Activated CD4-positive, alpha-beta memory T cell treated with anti-CD3 and anti-CD28 coated beads for 36 hours (primary cell): ENCODE results near the gene SYNM. TPM values are rescaled to one million over a fixed set of nuclear protein-coding genes. Genes with fewer than 3 reads are reported as not detected.
A peak's percentile ranks its signal among the peaks of the same experiment; 100 is the strongest.
"Not testable (repeated sequence)": the region's sequence is repeated elsewhere in the genome, so short reads cannot be mapped to it uniquely, and the experiment has no call there.

Source experiments
- CTCF ChIA-PET: fragments of 350-600 bp; sonication (Branson Sonifier 250); formaldehyde crosslinking; loops from one replicate; lab custom pipeline; 2021; ENCODE audit warnings: antibody characterized with exemption, inconsistent platforms; lab: Charles Lee
- POLR2A ChIA-PET: fragments of 350-600 bp; sonication (Branson Sonifier 250); formaldehyde crosslinking; loops from one replicate; lab custom pipeline; 2021; ENCODE audit warnings: antibody characterized with exemption; lab: Charles Lee
- DNase-seq: peaks from one replicate; pipeline ENCODE4 v3.0.0-alpha.2; 2020
- H3K27ac Mint-ChIP-seq: one replicate; pipeline ENCODE4 v1.8.0; 2021; ENCODE audit warnings: mixed read lengths
- H3K27me3 Mint-ChIP-seq: one replicate; pipeline ENCODE4 v1.8.0; 2021; ENCODE audit warnings: mixed read lengths
- H3K36me3 Mint-ChIP-seq: one replicate; pipeline ENCODE4 v1.8.0; 2021; ENCODE audit warnings: mixed read lengths
- H3K4me1 Mint-ChIP-seq: one replicate; pipeline ENCODE4 v1.8.0; 2021; ENCODE audit warnings: low read depth, mixed read lengths
- H3K4me3 Mint-ChIP-seq: one replicate; pipeline ENCODE4 v1.8.0; 2021; ENCODE audit warnings: mild to moderate bottlenecking, mixed read lengths
- H3K9me3 Mint-ChIP-seq: one replicate; pipeline ENCODE4 v1.8.0; 2021; ENCODE audit warnings: mixed read lengths
- intact Hi-C: fragments of 100-400 bp; cut with micrococcal nuclease; formaldehyde crosslinking; loops from one replicate; pipeline ENCODE4 v1.15.1; 2023
- total RNA-seq, 2 experiments: library from RNA; stranded (reverse); gene quantifications; one replicate each; pipeline ENCODE4 v1.2.3, GENCODE V29; 2021

Gene SYNM, protein sequence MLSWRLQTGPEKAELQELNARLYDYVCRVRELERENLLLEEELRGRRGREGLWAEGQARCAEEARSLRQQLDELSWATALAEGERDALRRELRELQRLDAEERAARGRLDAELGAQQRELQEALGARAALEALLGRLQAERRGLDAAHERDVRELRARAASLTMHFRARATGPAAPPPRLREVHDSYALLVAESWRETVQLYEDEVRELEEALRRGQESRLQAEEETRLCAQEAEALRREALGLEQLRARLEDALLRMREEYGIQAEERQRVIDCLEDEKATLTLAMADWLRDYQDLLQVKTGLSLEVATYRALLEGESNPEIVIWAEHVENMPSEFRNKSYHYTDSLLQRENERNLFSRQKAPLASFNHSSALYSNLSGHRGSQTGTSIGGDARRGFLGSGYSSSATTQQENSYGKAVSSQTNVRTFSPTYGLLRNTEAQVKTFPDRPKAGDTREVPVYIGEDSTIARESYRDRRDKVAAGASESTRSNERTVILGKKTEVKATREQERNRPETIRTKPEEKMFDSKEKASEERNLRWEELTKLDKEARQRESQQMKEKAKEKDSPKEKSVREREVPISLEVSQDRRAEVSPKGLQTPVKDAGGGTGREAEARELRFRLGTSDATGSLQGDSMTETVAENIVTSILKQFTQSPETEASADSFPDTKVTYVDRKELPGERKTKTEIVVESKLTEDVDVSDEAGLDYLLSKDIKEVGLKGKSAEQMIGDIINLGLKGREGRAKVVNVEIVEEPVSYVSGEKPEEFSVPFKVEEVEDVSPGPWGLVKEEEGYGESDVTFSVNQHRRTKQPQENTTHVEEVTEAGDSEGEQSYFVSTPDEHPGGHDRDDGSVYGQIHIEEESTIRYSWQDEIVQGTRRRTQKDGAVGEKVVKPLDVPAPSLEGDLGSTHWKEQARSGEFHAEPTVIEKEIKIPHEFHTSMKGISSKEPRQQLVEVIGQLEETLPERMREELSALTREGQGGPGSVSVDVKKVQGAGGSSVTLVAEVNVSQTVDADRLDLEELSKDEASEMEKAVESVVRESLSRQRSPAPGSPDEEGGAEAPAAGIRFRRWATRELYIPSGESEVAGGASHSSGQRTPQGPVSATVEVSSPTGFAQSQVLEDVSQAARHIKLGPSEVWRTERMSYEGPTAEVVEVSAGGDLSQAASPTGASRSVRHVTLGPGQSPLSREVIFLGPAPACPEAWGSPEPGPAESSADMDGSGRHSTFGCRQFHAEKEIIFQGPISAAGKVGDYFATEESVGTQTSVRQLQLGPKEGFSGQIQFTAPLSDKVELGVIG (N-terminal part only)
- total RNA-seq: 1 to 10 TPM; 2.6 to 2.7 TPM

- H3K36me3 Mint-ChIP-seq: no peaks in the 10 kb centered on the region
- peak within 1 kb of the TSS; percentile 62 for H3K4me3 Mint-ChIP-seq
- ChIA-PET CTCF (interaction anchor here (0.5 to 2.2 kb wide), 22 partner anchors 9 to 628 kb away, joined by 3 to 14 read pairs (median 4); partner anchors contain the start of genes LRRC28 and LYSMD4), POLR2A (no interaction called here)
- H3K4me1 Mint-ChIP-seq: peaks cover 10% of the 10 kb centered on the region
- no peaks in the 10 kb centered on the region for H3K9me3 Mint-ChIP-seq
- peaks cover 35% of the 10 kb centered on the region for H3K27me3 Mint-ChIP-seq
- H3K27ac Mint-ChIP-seq: no peak within 1 kb of the TSS
- DNase-seq: peak; percentile 60
- intact Hi-C loops: loop anchor here (1.0 to 10.0 kb wide), 4 partner anchors 108 to 650 kb away; partner anchors contain the start of gene LRRC28
These were observed at the start of gene SYNM for GRCh38 chr15:99104788-99105513. TSS of gene SYNM (plus strand) at chr15:99105080. CDS start at chr15:99105200, 120 bp downstream.

GRCh38 chr15:99055555-99056134, 49.2 kb upstream of the SYNM start:
- no peaks in the 10 kb centered on the region for H3K9me3 Mint-ChIP-seq
- ChIA-PET CTCF (interaction anchor here (0.6 kb wide), 1 partner anchor 380 kb away, joined by 3 read pairs; no protein-coding TSS in a partner anchor), POLR2A (no interaction called here)
- peaks cover 24% of the 10 kb centered on the region for H3K27me3 Mint-ChIP-seq
- peaks cover 8% of the 10 kb centered on the region for H3K4me1 Mint-ChIP-seq
- H3K4me3 Mint-ChIP-seq: no peak overlapping the region
- H3K36me3 Mint-ChIP-seq: no peaks in the 10 kb centered on the region
- no peak overlapping the region for H3K27ac Mint-ChIP-seq
- no peak for DNase-seq
- intact Hi-C loops: loop anchor here (5.0 to 10.0 kb wide), 3 partner anchors 151 to 408 kb away; partner anchors contain the start of gene IGF1R

DNA sequence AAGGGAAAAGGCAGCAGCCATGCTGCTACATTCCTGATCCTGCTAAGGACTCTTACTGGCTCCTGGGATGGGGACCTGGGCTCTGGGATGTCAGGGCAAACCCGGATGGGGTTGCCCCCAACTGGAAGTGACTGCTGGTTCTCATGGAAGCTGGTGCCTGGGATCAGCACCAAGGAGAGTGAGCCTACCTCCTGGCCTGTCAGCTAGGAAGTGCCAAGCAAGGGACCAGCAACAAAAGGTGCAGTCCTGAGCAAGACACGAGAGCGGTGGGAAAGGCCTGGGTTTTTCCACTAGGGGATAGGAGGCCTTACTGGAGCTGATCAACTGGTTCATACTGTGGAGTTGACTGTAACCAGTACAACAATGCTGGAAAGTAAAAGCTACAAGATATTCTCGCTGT, 47.9 kb upstream of the SYNM start:
- intact Hi-C loops: loop anchor here (5.0 to 10.0 kb wide), 3 partner anchors 152 to 410 kb away; partner anchors contain the start of gene IGF1R
- Mint-ChIP-seq H3K4me1 (peaks cover 8% of the 10 kb centered on the region), H3K36me3 (no peaks in the 10 kb centered on the region), H3K4me3 (no peak overlapping the region), H3K27ac (no peak overlapping the region), H3K27me3 (peaks cover 35% of the 10 kb centered on the region), H3K9me3 (no peaks in the 10 kb centered on the region)
- ChIA-PET POLR2A (no interaction called here), CTCF (interaction anchor here (0.9 to 1.8 kb wide), 4 partner anchors 19 to 537 kb away, joined by 3 to 5 read pairs (median 4); no protein-coding TSS in a partner anchor)
- no peak for DNase-seq

- peaks cover 4% of the 10 kb centered on the region for H3K4me1 Mint-ChIP-seq
- H3K9me3 Mint-ChIP-seq: no peaks in the 10 kb centered on the region
- no peaks in the 10 kb centered on the region for H3K36me3 Mint-ChIP-seq
These were observed 47.0 kb upstream of the SYNM start for GRCh38 chr15:99057697-99058420.

DNA sequence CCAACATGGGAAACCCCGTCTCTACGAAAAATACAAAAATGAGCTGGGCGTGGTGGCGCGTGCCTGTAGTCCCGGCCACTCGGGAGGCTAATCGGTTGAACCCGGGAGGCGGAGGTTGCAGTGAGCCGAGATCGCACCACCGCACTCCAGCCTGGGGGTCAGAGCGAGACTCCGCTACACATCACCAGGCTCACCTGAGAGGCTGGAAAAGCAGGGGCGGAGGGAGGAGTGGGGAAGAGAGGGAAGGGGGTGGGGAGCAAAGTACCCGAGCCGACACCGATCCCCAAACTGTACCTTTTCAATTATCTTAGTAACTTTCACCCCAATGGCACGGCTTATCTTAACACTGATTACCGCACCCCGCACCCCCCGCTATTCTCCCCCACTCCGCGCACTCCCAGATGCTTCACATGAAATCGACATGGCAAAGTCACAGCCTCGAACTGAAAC, 46.4 kb upstream of the SYNM start:
- POLR2A ChIA-PET: no interaction called here
- intact Hi-C loops: loop anchor here (2.0 to 10.0 kb wide), 4 partner anchors 106 to 411 kb away; partner anchors contain the start of gene IGF1R
- Mint-ChIP-seq H3K4me1 (peaks cover 4% of the 10 kb centered on the region), H3K36me3 (no peaks in the 10 kb centered on the region), H3K9me3 (no peaks in the 10 kb centered on the region), H3K27me3 (peaks cover 35% of the 10 kb centered on the region), H3K4me3 (peak overlapping the region; percentile 35), H3K27ac (no peak overlapping the region)
- CTCF ChIA-PET: interaction anchor here (0.6 to 4.9 kb wide), 13 partner anchors 11 to 1831 kb away, joined by 3 to 34 read pairs (median 5); partner anchors contain the start of gene SYNM
- DNase-seq: no peak

More at GRCh38 chr15:99057697-99058420, 47.0 kb upstream of the SYNM start:
- POLR2A ChIA-PET: no interaction called here
- Mint-ChIP-seq H3K4me3 (peak overlapping the region; percentile 31), H3K27me3 (peaks cover 35% of the 10 kb centered on the region), H3K27ac (no peak overlapping the region)
- CTCF ChIA-PET: interaction anchor here (0.9 to 4.9 kb wide), 9 partner anchors 16 to 539 kb away, joined by 3 to 34 read pairs (median 5); no protein-coding TSS in a partner anchor
- DNase-seq: no peak
- intact Hi-C loops: loop anchor here (2.0 to 10.0 kb wide), 4 partner anchors 105 to 411 kb away; partner anchors contain the start of gene IGF1R

DNA sequence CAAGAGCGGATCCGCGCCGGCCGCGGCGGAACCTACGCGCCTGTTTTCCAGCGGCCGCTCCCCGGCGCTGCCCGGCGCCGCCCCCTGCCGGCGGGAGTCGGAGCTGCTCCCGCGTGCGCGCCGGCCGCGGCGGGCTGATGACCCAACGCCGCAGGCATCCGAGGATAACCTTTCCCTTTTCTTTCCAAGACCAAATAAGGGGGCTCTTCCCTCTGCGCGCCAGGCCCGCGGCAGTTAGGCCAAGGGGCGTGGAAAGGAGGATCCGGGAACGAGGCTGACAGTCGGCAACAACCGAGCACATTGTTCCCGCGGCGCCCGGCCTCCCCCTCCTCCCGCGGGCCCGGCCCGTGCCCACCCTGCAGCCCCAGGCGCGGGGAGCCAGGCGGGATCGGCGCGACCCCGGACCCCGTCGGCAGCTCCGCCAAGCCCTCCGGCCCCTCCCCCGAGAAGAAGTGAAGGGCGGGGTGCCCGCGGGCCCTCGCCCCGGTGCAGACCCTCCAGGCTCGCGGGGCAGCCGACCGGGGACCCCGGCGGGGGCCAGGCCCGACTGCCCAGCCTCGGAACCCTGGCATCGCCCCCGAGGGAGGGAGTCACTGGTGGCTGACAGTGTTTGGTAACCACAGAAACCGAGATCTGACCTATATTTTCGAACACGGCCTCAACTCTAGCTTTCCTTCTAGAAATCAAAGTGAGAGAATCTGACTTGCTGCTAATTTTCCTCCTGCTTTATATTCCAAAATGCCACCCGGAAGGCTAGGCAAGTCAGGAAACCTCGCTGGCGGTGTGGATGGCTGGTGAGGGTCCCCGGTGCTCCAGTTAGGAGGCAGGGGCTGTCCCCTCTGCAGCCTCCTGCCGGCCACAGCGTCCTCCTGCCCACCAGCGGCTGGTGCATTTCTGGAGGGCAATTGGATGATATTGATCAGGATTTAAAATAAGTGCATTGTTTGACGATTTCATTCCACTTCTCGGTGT, 45.6 kb upstream of the SYNM start:
- H3K36me3 Mint-ChIP-seq: no peaks in the 10 kb centered on the region
- CTCF ChIA-PET: interaction anchor here (0.6 to 4.9 kb wide), 16 partner anchors 10 to 1830 kb away, joined by 3 to 34 read pairs (median 4); partner anchors contain the start of gene SYNM
- peak; percentile 54 for DNase-seq
- peak overlapping the region; percentile 49 for H3K4me3 Mint-ChIP-seq
- H3K9me3 Mint-ChIP-seq: no peaks in the 10 kb centered on the region
- POLR2A ChIA-PET: interaction anchor here (1.2 kb wide), 1 partner anchor 14 kb away, joined by 3 read pairs; no protein-coding TSS in a partner anchor
- no peak overlapping the region for H3K27ac Mint-ChIP-seq
- peaks cover 35% of the 10 kb centered on the region for H3K27me3 Mint-ChIP-seq
- H3K4me1 Mint-ChIP-seq: peaks cover 4% of the 10 kb centered on the region
- intact Hi-C loops: loop anchor here (2.0 to 10.0 kb wide), 4 partner anchors 106 to 412 kb away; partner anchors contain the start of gene IGF1R

- H3K4me3 Mint-ChIP-seq, POLR2A ChIA-PET, H3K36me3 Mint-ChIP-seq, intact Hi-C loops, H3K27ac Mint-ChIP-seq, H3K9me3 Mint-ChIP-seq, H3K4me1 Mint-ChIP-seq, DNase-seq: not testable (repeated sequence)
- peaks cover 35% of the 10 kb centered on the region for H3K27me3 Mint-ChIP-seq
- CTCF ChIA-PET: interaction anchor here (1.1 to 4.9 kb wide), 8 partner anchors 9 to 281 kb away, joined by 3 to 34 read pairs (median 5); no protein-coding TSS in a partner anchor
These were observed 44.7 kb upstream of the SYNM start for GRCh38 chr15:99060186-99060585.

GRCh38 chr15:99062226-99062625, 42.7 kb upstream of the SYNM start:
- no peak for DNase-seq
- H3K4me1 Mint-ChIP-seq: peaks cover 4% of the 10 kb centered on the region
- no peak overlapping the region for H3K4me3 Mint-ChIP-seq
- intact Hi-C loops: no loop called here
- peaks cover 31% of the 10 kb centered on the region for H3K27me3 Mint-ChIP-seq
- H3K27ac Mint-ChIP-seq: no peak overlapping the region
- H3K36me3 Mint-ChIP-seq: no peaks in the 10 kb centered on the region
- ChIA-PET CTCF (interaction anchor here (0.8 to 4.9 kb wide), 5 partner anchors 11 to 543 kb away, joined by 4 to 34 read pairs (median 4); no protein-coding TSS in a partner anchor), POLR2A (no interaction called here)
- H3K9me3 Mint-ChIP-seq: no peaks in the 10 kb centered on the region

DNA sequence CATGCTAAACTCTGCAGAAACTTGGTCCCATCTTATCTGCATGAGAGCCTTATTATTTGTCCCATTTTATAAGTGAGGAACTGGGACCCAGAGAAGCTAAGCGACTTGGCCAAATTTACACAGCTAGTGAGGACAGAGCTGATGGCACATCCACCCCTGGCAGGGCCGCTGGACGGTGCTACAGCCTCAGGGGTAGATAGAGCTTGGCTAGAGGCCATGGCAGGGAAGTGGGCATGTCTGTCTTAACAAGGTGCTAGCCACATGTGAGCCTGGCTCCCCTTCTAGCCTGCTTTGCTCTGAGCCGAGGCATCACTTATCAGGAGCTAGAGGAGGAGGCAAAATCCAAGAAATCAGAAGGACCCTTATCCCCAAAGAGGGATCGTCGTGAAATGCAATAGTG, 36.7 kb upstream of the SYNM start:
- Mint-ChIP-seq H3K27me3 (no peaks in the 10 kb centered on the region), H3K36me3 (no peaks in the 10 kb centered on the region), H3K4me3 (no peak overlapping the region), H3K27ac (no peak overlapping the region), H3K9me3 (no peaks in the 10 kb centered on the region), H3K4me1 (no peaks in the 10 kb centered on the region)
- intact Hi-C loops: no loop called here
- CTCF ChIA-PET: interaction anchor here (1.6 to 1.9 kb wide), 2 partner anchors 8 to 9 kb away, joined by 6 to 9 read pairs; no protein-coding TSS in a partner anchor
- POLR2A ChIA-PET: no interaction called here
- DNase-seq: no peak
